ENCODE measurements around the gene ESYT2.

DNA sequence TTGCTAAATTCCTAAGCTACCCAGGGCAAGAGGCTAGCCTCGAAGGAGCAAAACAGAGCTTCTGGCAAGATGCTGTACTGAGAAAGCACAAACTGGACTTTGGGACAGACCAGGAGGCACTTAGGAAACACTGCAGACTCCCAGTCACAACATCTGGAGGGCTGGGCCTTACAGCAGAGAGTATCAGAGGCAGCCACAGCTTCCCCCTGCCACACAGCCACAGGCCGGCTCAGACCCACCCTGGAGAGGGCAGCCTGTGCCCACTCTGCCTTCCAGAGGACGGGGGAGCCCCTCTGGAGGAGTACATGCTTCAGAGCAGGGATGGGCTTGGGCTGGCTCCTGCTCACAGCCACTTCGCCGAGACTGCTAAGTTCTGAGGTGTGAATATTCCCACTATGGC, 17.4 kb downstream of the ESYT2 start:
- TF ChIP-seq POLR2A (IDR thresholded peaks at IDR 0.05) = no peak
- TF ChIP-seq, protein P1, sequence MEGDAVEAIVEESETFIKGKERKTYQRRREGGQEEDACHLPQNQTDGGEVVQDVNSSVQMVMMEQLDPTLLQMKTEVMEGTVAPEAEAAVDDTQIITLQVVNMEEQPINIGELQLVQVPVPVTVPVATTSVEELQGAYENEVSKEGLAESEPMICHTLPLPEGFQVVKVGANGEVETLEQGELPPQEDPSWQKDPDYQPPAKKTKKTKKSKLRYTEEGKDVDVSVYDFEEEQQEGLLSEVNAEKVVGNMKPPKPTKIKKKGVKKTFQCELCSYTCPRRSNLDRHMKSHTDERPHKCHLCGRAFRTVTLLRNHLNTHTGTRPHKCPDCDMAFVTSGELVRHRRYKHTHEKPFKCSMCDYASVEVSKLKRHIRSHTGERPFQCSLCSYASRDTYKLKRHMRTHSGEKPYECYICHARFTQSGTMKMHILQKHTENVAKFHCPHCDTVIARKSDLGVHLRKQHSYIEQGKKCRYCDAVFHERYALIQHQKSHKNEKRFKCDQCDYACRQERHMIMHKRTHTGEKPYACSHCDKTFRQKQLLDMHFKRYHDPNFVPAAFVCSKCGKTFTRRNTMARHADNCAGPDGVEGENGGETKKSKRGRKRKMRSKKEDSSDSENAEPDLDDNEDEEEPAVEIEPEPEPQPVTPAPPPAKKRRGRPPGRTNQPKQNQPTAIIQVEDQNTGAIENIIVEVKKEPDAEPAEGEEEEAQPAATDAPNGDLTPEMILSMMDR (IDR thresholded peaks at IDR 0.05) = no peak
- peak; percentile 1 for TF ChIP-seq POLR2AphosphoS5 (IDR thresholded peaks at IDR 0.05)
